GM23248 (cell line): Measurements from ENCODE around the gene SPATA9. TPM values are rescaled to one million over a fixed set of nuclear protein-coding genes. Genes with fewer than 3 reads are reported as not detected.

Experiments
- DNase-seq: peaks from one replicate; pipeline ENCODE4 v3.0.0-alpha.2; 2015
- H2AFZ ChIP-seq: fragments of 200-600 bp; sonication (generic); 2 replicates; pipeline ENCODE4 v1.6.1; 2016; ENCODE audit warnings: antibody characterized with exemption
- H3F3A ChIP-seq: fragments of 200-600 bp; sonication (generic); 2 replicates; pipeline ENCODE4 v1.6.1; 2016; ENCODE audit warnings: mild to moderate bottlenecking, antibody characterized with exemption, mixed run types; ENCODE audit not compliant: insufficient read depth
- H3K27ac ChIP-seq: fragments of 200-600 bp; sonication (generic); 2 replicates; pipeline ENCODE4 v1.5.1; 2016; ENCODE audit warnings: mild to moderate bottlenecking
- H3K27me3 ChIP-seq: fragments of 200-600 bp; sonication (generic); replicated peaks from 2 replicates; pipeline ENCODE4 v1.6.1; 2016; ENCODE audit warnings: mild to moderate bottlenecking; ENCODE audit not compliant: insufficient read depth
- H3K36me3 ChIP-seq: fragments of 200-600 bp; sonication (generic); 2 replicates; pipeline ENCODE4 v1.6.1; 2016; ENCODE audit warnings: low read depth, mild to moderate bottlenecking
- H3K4me1 ChIP-seq: fragments of 200-600 bp; sonication (generic); 2 replicates; pipeline ENCODE4 v1.6.1; 2016; ENCODE audit warnings: mild to moderate bottlenecking; ENCODE audit not compliant: insufficient read depth
- H3K4me2 ChIP-seq: fragments of 200-600 bp; sonication (generic); one replicate; pipeline ENCODE4 v1.6.1; 2016; ENCODE audit warnings: mild to moderate bottlenecking; ENCODE audit not compliant: unreplicated experiment
- H3K4me3 ChIP-seq: fragments of 200-600 bp; sonication (generic); 2 replicates; pipeline ENCODE4 v1.5.1; 2016; ENCODE audit warnings: mild to moderate bottlenecking
- H3K79me2 ChIP-seq: fragments of 200-600 bp; sonication (generic); 2 replicates; pipeline ENCODE4 v1.6.1; 2016; ENCODE audit warnings: mild to moderate bottlenecking; ENCODE audit not compliant: insufficient read depth
- H3K9ac ChIP-seq: fragments of 200-600 bp; sonication (generic); 2 replicates; pipeline ENCODE4 v1.6.1; 2016; ENCODE audit warnings: mild to moderate bottlenecking
- H3K9me2 ChIP-seq: fragments of 200-600 bp; sonication (generic); 2 replicates; pipeline ENCODE4 v1.6.1; 2016; ENCODE audit warnings: mixed run types, mild to moderate bottlenecking, moderate library complexity; ENCODE audit not compliant: insufficient read depth
- H3K9me3 ChIP-seq: fragments of 200-600 bp; sonication (generic); one replicate; pipeline ENCODE4 v1.6.1; 2017; ENCODE audit warnings: low read depth
- H4K20me1 ChIP-seq: fragments of 200-600 bp; sonication (generic); 2 replicates; pipeline ENCODE4 v1.6.0; 2016; ENCODE audit not compliant: insufficient read depth
- EZH2 ChIP-seq: fragments of 200-600 bp; sonication (generic); IDR thresholded peaks from 2 replicates; pipeline ENCODE4 v1.6.1; 2018; ENCODE audit warnings: antibody characterized with exemption, mild to moderate bottlenecking; ENCODE audit not compliant: insufficient read depth, poor library complexity, severe bottlenecking
- EZH2phosphoT487 ChIP-seq: fragments of 200-600 bp; sonication (generic); IDR thresholded peaks from 2 replicates; pipeline ENCODE4 v1.6.1; 2018; ENCODE audit warnings: antibody characterized with exemption, moderate library complexity, mild to moderate bottlenecking, low read depth; ENCODE audit not compliant: insufficient read depth
- WGBS, 2 experiments: methylation state at CpG; one replicate each; pipeline ENCODE4 v1.1.6; 2015 to 2017; ENCODE audit warnings: low lambda C conversion rate in 2 of 2, low coverage in 1 of 2; ENCODE audit errors: missing lambda C conversion rate in 2 of 2; 5-methylcytosine and 5-hydroxymethylcytosine counted together
- in situ Hi-C: fragments of 300-500 bp; cut with MboI; formaldehyde crosslinking; loops from 2 replicates; pipeline ENCODE4 v1.15.0; 2020
- polyA plus RNA-seq: library from polyadenylated mRNA; unstranded; fragments of >200 nt; fragmentation: Nextera tagmentation; extraction: Ambion mirVana; gene quantifications from 2 replicates; pipeline ENCODE4 v1.2.1, GENCODE V29; 2016
- total RNA-seq: library from RNA; depleted of rRNA; stranded (reverse); fragments of >200 nt; shearing (Covaris generic); gene quantifications from 2 replicates; pipeline ENCODE4 v1.2.3, GENCODE V29; 2014

The SPATA9 gene
- total and polyA plus RNA-seq, 2 experiments from 2014 or later: 0.22 to 0.96 TPM

GRCh38 chr5:95730011-95730700 lies 47.4 kb upstream of the SPATA9 start:
- peak overlapping the region; percentile 96 for H3K4me3 ChIP-seq
- H3K9me3 ChIP-seq: no peaks in the 10 kb centered on the region
- TF ChIP-seq EZH2 (no peak), EZH2phosphoT487 (no peak)
- WGBS, 2 experiments: 10% methylated on average over 11 of the region's 11 CpGs
- H3K79me2 ChIP-seq: peaks cover 42% of the 10 kb centered on the region
- H3K4me2 ChIP-seq: peak overlapping the region; percentile 99
- peaks cover 42% of the 10 kb centered on the region for H3F3A ChIP-seq
- H2AFZ ChIP-seq: peak overlapping the region; percentile 78
- peaks cover 67% of the 10 kb centered on the region for H3K4me1 ChIP-seq
- H3K27me3 ChIP-seq: no peaks in the 10 kb centered on the region
- in situ Hi-C loops: no loop called here
- peak; percentile 43 for DNase-seq
- H3K9me2 ChIP-seq: no peaks in the 10 kb centered on the region
- H4K20me1 ChIP-seq: no peaks in the 10 kb centered on the region
- peak overlapping the region; percentile 90 for H3K9ac ChIP-seq
- no peaks in the 10 kb centered on the region for H3K36me3 ChIP-seq
- H3K27ac ChIP-seq: peak overlapping the region; percentile 87

- H3K9me3 ChIP-seq: no peaks in the 10 kb centered on the region
- H3K4me2 ChIP-seq: peak overlapping the region; percentile 99
- H3F3A ChIP-seq: peaks cover 50% of the 10 kb centered on the region
- peaks cover 67% of the 10 kb centered on the region for H3K4me1 ChIP-seq
- H3K9ac ChIP-seq: peak overlapping the region; percentile 90
- peaks cover 34% of the 10 kb centered on the region for H3K79me2 ChIP-seq
- no peak for TF ChIP-seq EZH2
- no peak for TF ChIP-seq EZH2phosphoT487
- in situ Hi-C loops: no loop called here
- peak; percentile 19 for DNase-seq
- H3K36me3 ChIP-seq: no peaks in the 10 kb centered on the region
- H3K27ac ChIP-seq: peak overlapping the region; percentile 87
- peak overlapping the region; percentile 96 for H3K4me3 ChIP-seq
- H4K20me1 ChIP-seq: no peaks in the 10 kb centered on the region
- no peaks in the 10 kb centered on the region for H3K27me3 ChIP-seq
- no peaks in the 10 kb centered on the region for H3K9me2 ChIP-seq
- H2AFZ ChIP-seq: peak overlapping the region; percentile 78
- WGBS, 2 experiments: 69 to 77% methylated on average over 8 of the region's 8 CpGs
Observed at GRCh38 chr5:95729115-95730010, 46.6 kb upstream of the SPATA9 start.

GRCh38 chr5:95728494-95729114 lies 45.8 kb upstream of the SPATA9 start:
- H3K4me2 ChIP-seq: peak overlapping the region; percentile 99
- peaks cover 27% of the 10 kb centered on the region for H3K79me2 ChIP-seq
- no peak overlapping the region for H3K9ac ChIP-seq
- H3K27me3 ChIP-seq: no peaks in the 10 kb centered on the region
- H3K36me3 ChIP-seq: no peaks in the 10 kb centered on the region
- H3K9me3 ChIP-seq: no peaks in the 10 kb centered on the region
- no peaks in the 10 kb centered on the region for H3K9me2 ChIP-seq
- peaks cover 68% of the 10 kb centered on the region for H3K4me1 ChIP-seq
- TF ChIP-seq EZH2phosphoT487: no peak
- peaks cover 58% of the 10 kb centered on the region for H3F3A ChIP-seq
- in situ Hi-C loops: no loop called here
- 66 to 82% methylated on average over 3 of the region's 3 CpGs for WGBS, 2 experiments
- peak; percentile 19 for DNase-seq
- H2AFZ ChIP-seq: no peak overlapping the region
- H3K27ac ChIP-seq: peak overlapping the region; percentile 87; the same call in 1 of the 2 replicates
- no peaks in the 10 kb centered on the region for H4K20me1 ChIP-seq
- no peak overlapping the region for H3K4me3 ChIP-seq

- Histone ChIP-seq H4K20me1 (no peaks in the 10 kb centered on the region), H3K9me2 (no peaks in the 10 kb centered on the region), H3K27ac (peak overlapping the region; percentile 68; the same call in 1 of the 2 replicates), H3K9ac (no peak overlapping the region), H2AFZ (peak overlapping the region; percentile 78; the same call in 1 of the 2 replicates), H3K4me2 (peak overlapping the region; percentile 91), H3K9me3 (no peaks in the 10 kb centered on the region), H3K36me3 (no peaks in the 10 kb centered on the region), H3K27me3 (no peaks in the 10 kb centered on the region), H3K4me3 (no peak overlapping the region), H3K4me1 (peaks cover 76% of the 10 kb centered on the region), H3K79me2 (peaks cover 19% of the 10 kb centered on the region), H3F3A (peaks cover 63% of the 10 kb centered on the region)
- DNase-seq: peak; percentile 22
- TF ChIP-seq EZH2: no peak
- TF ChIP-seq EZH2phosphoT487: no peak
- WGBS, 2 experiments: 72 to 74% methylated on average over 2 of the region's 2 CpGs
- in situ Hi-C loops: no loop called here
Observed at GRCh38 chr5:95727764-95728191, 45.0 kb upstream of the SPATA9 start.
